Upper lobe of left lung (tissue), 4 donors: Measurements from ENCODE around the gene ACOT12.

Experiments
- CTCF ChIP-seq, 6 experiments: fragments of 450-650 bp in 4 of 6; fragments of 200-600 bp in 2 of 6; sonication (generic) in 2 of 6; IDR thresholded peaks; one replicate each; pipeline ENCODE4 v1.5.1; 2016 to 2019; ENCODE audit warnings: antibody characterized with exemption in 6 of 6
- EP300 ChIP-seq, 4 donors: sonication (generic); formaldehyde crosslinking; IDR thresholded peaks; one replicate each; pipeline ENCODE4 v1.5.1; 2017; ENCODE audit warnings: antibody characterized with exemption in 4 of 4, control low read depth in 2 of 4
- POLR2A ChIP-seq, 4 donors: fragments of 450-650 bp; IDR thresholded peaks; one replicate each; pipeline ENCODE4 v1.5.1; 2016 to 2017; ENCODE audit warnings: antibody characterized with exemption in 4 of 4, mild to moderate bottlenecking in 2 of 4
- POLR2AphosphoS5 ChIP-seq, 2 donors: sonication (generic); formaldehyde crosslinking; IDR thresholded peaks; one replicate each; pipeline ENCODE4 v1.5.1; 2017; ENCODE audit warnings: antibody characterized with exemption in 2 of 2

GRCh38 chr5:81336556-81336955 is 57.4 kb downstream of the ACOT12 start:
- TF ChIP-seq POLR2A (IDR thresholded peaks at IDR 0.05) (no peak), CTCF (IDR thresholded peaks at IDR 0.05) (no peak), POLR2AphosphoS5 (IDR thresholded peaks at IDR 0.05) (no peak), EP300 (IDR thresholded peaks at IDR 0.05) (no peak)
